Stimulated activated CD8-positive, alpha-beta memory T cell treated with anti-CD3 and anti-CD28 coated beads, Interleukin-12 subunit alpha, Interleukin-12 subunit beta, amount 100 ng/mL, for 24 hours (primary cell): ENCODE results near the gene TBC1D3H.
"Not testable (repeated sequence)": the region's sequence is repeated elsewhere in the genome, so short reads cannot be mapped to it uniquely, and the experiment has no call there.

Experiments
- DNase-seq: peaks from one replicate; pipeline ENCODE4 v3.0.0-alpha.2; 2020; ENCODE audit errors: extremely low read depth

Gene TBC1D3H

DNA sequence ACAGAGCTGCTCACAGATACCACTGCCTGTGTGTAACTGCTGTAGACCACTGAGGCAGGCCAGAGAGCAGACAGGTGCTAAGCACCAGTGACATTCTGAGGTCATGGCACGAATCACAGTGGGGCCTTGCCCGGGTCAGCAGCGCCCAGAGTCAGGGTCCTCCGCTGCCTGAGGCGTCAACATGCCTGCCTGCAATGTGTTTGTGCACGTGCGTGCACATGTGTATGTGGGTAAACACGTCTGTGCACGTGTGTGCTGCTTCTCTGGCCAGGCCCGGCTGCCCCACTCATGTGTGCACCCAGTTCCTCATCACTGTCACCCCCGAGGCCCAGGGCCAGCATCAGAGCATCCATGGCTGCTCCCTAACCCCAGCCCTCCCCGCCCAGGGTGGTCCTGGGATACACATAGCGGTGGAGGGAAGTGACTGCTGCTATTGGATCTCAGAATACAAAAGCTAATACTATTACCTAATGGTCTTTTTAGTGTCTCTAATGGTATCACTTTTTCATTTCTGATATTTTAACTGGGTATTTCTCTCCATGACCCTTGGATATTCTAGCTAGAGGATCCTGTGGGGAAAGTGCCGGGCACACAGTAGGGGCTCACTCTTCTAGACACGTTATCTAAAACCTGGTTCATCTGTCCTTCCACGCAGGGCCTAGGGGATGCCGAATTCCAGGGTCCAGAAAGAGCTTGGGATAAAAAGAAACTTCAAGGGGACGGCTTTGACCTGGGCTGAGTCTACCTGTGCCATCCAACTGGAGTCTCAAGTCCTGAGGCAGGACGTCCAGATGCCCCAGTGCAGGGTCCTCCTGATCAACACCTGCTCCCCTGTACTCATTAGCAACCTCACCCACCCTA is at the start of gene TBC1D3H:
TBC1D3H (minus strand) TSS at position 51 of the 861 bp plus-strand sequence. CDS start 1,540 bp downstream, outside the sequence.
- DNase-seq = not testable (repeated sequence)

DNA sequence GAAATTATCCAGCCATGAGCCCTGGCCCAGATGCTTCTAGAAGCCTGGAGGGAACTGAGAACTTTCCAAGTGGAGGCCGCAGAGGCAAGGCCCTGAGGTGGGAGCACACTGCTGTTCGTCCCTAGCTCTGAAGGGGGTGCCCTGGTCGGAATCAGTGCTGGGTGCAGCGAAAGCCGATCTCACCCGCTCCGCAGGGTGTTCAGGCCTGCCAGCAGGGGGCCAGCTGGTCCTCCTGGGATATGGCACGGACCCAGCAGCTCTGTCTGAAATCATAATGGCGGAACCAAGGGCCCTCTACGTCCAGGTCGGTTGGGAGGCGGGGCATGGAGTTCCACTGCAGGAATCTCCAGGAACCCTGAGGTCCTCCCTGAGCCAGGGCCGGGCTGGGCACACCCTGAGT is 40.7 kb upstream of the TBC1D3H start:
- not testable (repeated sequence) for DNase-seq

- DNase-seq = not testable (repeated sequence)
These were observed 27.1 kb upstream of the TBC1D3H start for GRCh38 chr17:36415180-36415941.

GRCh38 chr17:36390943-36391645 is 2.9 kb upstream of the TBC1D3H start:
- not testable (repeated sequence) for DNase-seq

DNA sequence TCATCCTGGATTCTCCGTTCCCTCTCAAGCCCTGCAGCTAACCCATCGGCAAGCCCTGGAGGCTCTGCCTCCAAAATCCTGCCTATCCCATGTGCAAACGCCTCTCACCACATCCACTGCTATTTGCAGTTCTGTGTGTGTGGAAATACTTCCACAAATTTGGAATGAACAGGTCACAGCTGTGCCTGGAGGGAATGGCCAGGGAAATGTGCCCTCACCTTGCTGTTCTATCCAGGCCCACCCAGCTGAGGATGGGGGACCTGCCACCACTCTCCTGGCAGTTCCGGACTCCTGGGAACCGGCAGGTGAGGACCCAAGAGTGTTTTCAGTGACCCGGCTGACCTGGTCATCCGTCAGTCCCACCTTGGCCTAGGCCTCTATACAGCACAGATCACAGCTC is 12.3 kb downstream of the TBC1D3H start:
- DNase-seq = not testable (repeated sequence)

DNA sequence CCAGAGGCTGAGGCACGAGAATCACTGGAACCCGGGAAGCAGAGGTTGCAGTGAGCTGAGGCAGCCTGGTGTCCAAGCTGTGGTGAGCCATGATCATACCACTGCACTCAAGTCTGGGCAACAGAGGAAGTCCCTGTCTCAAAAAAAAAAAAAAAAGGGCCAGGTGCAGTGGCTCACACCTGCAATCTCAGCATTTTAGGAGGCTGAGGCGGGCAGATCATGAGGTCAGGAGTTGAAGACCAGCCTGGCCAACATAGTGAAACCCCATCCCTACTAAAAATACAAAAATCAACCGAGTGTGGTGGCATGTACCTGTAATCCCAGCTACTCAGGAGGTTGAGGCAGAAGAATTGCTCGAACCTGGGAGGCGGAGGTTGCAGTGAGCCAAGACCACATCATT is 25.7 kb downstream of the TBC1D3H start:
- DNase-seq = not testable (repeated sequence)
